GM19240 (cell line): ENCODE data around the gene CPLX1.
"Not testable (repeated sequence)": the region's sequence is repeated elsewhere in the genome, so short reads cannot be mapped to it uniquely, and the experiment has no call there.

ENCODE experiments used
- DNase-seq: peaks from one replicate; pipeline ENCODE4 v3.0.0; 2011; ENCODE audit warnings: low spot score; ENCODE audit not compliant: insufficient read length

Gene CPLX1

GRCh38 chr4:760616-761015, 65.3 kb downstream of the CPLX1 start:
- no peak for DNase-seq

- not testable (repeated sequence) for DNase-seq
These were observed 66.1 kb downstream of the CPLX1 start for GRCh38 chr4:759810-760209.

- DNase-seq: no peak
These were observed 68.8 kb downstream of the CPLX1 start for GRCh38 chr4:757111-757510.

- no peak for DNase-seq
These were observed 71.5 kb downstream of the CPLX1 start for GRCh38 chr4:754221-755120.

GRCh38 chr4:753186-753585, 72.7 kb downstream of the CPLX1 start:
- not testable (repeated sequence) for DNase-seq

GRCh38 chr4:752196-752861, 73.6 kb downstream of the CPLX1 start:
- no peak for DNase-seq

GRCh38 chr4:751676-752075, 74.3 kb downstream of the CPLX1 start:
- no peak for DNase-seq

GRCh38 chr4:749698-750666, 75.9 kb downstream of the CPLX1 start:
- no peak for DNase-seq

- DNase-seq: no peak
These were observed 77.5 kb downstream of the CPLX1 start for GRCh38 chr4:748461-748860.

GRCh38 chr4:747546-748170, 78.3 kb downstream of the CPLX1 start:
- DNase-seq: no peak

- DNase-seq: no peak
These were observed 81.6 kb downstream of the CPLX1 start for GRCh38 chr4:744212-744841.

- DNase-seq: no peak
These were observed 82.3 kb downstream of the CPLX1 start for GRCh38 chr4:743463-744211.

GRCh38 chr4:742742-743311, 83.1 kb downstream of the CPLX1 start:
- peak; percentile 91 for DNase-seq

GRCh38 chr4:742096-742741, 83.7 kb downstream of the CPLX1 start:
- DNase-seq: no peak

GRCh38 chr4:740656-741282, 85.2 kb downstream of the CPLX1 start:
- no peak for DNase-seq

GRCh38 chr4:740011-740410, 85.9 kb downstream of the CPLX1 start:
- DNase-seq: no peak

GRCh38 chr4:739569-739968, 86.4 kb downstream of the CPLX1 start:
- no peak for DNase-seq

GRCh38 chr4:738781-739280, 87.1 kb downstream of the CPLX1 start:
- DNase-seq: no peak
